Brain microvascular endothelial cell (primary cell): ENCODE measurements around the gene OR7A5.
"Not testable (repeated sequence)": the region's sequence is repeated elsewhere in the genome, so short reads cannot be mapped to it uniquely, and the experiment has no call there.

Source experiments
- DNase-seq: peaks from one replicate; pipeline ENCODE4 v3.0.0-alpha.2; 2020
- H3K27ac ChIP-seq: fragments of 250-450 bp; sonication (Bioruptor Pico); 2 replicates; pipeline ENCODE4 v1.5.1; 2020; ENCODE audit warnings: mild to moderate bottlenecking, moderate library complexity
- H3K27me3 ChIP-seq: fragments of 250-450 bp; sonication (Bioruptor Pico); replicated peaks from 2 replicates; pipeline ENCODE4 v1.5.1; 2020; ENCODE audit warnings: mild to moderate bottlenecking
- H3K36me3 ChIP-seq: fragments of 250-450 bp; sonication (Bioruptor Pico); replicated peaks from 2 replicates; pipeline ENCODE4 v1.5.1; 2020; ENCODE audit warnings: mild to moderate bottlenecking
- H3K4me3 ChIP-seq: 2 replicates; pipeline ENCODE4 v1.5.1; 2011; ENCODE audit warnings: low read depth, mild to moderate bottlenecking, control low read depth, low read length, moderate library complexity
- in situ Hi-C: cut with HindIII; loops from 2 replicates; pipeline ENCODE4 v1.10.0; 2017; ENCODE audit warnings: low sequenced_read_pairs, low pct_ligation_motif_present
- TF ChIP-seq, protein P1 (sequence below): IDR thresholded peaks from 2 replicates; pipeline ENCODE4 v1.5.1; 2011; ENCODE audit warnings: low read depth, mild to moderate bottlenecking, moderate library complexity, low read length, control low read depth, inconsistent platforms; ENCODE audit errors: missing control alignments

The OR7A5 gene

DNA sequence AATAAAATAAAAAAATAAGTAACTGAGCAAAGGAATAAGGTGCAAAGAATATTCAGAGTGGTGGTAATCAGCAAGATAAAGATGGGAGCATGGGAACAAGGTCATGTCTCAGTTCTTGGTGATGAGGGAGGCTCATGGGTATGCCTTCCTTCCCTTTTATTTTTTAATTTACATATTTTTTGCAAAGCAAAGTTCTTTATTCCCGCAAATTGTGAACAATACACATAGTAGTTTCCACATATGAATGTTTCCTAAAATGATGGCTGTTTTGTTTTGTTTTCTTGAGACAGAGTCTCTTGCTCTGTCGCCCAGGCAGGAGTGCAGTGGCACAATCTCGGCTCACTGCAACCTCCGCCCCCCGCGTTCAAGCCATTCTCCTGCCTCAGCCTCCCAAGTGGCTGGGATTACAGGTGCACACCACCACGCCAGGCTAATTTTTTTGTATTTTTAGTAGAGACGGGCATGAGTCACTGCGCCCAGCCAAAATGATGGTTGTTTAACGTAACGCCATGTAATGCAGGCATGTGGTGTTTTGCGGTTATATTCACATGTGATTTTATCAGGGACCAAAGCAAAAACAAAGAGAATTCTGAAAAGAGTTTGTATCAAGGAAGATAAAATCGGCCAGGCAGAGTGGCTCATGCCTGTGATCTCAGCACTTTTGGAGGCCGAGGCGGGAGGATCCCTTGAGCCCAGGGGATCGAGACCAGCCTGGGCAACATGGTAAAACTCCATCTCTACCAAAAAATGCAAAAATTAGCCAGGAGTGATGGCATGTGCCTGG lies 52.2 kb downstream of the OR7A5 start:
- TF ChIP-seq, protein P1, sequence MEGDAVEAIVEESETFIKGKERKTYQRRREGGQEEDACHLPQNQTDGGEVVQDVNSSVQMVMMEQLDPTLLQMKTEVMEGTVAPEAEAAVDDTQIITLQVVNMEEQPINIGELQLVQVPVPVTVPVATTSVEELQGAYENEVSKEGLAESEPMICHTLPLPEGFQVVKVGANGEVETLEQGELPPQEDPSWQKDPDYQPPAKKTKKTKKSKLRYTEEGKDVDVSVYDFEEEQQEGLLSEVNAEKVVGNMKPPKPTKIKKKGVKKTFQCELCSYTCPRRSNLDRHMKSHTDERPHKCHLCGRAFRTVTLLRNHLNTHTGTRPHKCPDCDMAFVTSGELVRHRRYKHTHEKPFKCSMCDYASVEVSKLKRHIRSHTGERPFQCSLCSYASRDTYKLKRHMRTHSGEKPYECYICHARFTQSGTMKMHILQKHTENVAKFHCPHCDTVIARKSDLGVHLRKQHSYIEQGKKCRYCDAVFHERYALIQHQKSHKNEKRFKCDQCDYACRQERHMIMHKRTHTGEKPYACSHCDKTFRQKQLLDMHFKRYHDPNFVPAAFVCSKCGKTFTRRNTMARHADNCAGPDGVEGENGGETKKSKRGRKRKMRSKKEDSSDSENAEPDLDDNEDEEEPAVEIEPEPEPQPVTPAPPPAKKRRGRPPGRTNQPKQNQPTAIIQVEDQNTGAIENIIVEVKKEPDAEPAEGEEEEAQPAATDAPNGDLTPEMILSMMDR = no peak
- Histone ChIP-seq H3K27ac (no peak overlapping the region), H3K27me3 (no peaks in the 10 kb centered on the region), H3K4me3 (no peak overlapping the region), H3K36me3 (no peaks in the 10 kb centered on the region)
- in situ Hi-C loops = no loop called here
- no peak for DNase-seq

DNA sequence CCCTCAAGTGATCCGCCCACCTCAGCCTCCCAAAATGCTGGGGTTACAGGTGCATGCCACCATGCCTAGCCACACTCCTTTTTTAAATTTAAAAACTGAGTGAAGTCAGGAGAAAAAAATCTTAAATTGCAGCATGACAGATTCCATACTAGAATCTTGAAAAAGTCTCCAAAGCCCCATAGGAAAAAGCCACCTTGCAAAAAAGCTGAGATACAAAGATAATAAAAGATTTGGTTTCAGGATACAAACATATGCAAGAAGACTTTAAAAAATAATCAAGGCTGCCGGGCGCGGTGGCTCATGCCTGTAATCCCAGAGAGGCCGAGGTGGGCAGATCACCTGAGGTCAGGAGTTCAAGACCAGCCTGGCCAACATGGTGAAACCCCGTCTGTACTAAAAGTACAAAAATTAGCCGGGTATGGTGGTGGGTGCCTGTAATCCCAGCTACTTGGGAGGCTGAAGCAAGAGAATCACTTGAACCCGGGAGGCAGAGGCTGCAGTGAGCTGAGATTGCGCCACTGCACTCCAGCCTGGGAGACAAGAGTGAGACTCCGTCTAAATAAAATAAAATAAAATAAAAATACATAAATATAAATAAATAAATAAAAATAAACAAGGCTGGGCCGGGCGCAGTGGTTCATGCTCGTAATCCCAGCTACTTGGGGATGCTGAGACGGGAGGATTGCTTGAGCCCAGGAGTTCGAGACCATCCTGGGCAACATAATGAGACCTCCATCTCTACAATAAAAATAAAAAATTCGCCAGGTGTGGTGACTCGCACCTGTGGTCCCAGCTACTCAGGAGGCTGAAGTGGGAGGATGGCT lies 53.1 kb downstream of the OR7A5 start:
- H3K27ac ChIP-seq, H3K36me3 ChIP-seq, H3K27me3 ChIP-seq, H3K4me3 ChIP-seq, DNase-seq, in situ Hi-C loops: not testable (repeated sequence)

DNA sequence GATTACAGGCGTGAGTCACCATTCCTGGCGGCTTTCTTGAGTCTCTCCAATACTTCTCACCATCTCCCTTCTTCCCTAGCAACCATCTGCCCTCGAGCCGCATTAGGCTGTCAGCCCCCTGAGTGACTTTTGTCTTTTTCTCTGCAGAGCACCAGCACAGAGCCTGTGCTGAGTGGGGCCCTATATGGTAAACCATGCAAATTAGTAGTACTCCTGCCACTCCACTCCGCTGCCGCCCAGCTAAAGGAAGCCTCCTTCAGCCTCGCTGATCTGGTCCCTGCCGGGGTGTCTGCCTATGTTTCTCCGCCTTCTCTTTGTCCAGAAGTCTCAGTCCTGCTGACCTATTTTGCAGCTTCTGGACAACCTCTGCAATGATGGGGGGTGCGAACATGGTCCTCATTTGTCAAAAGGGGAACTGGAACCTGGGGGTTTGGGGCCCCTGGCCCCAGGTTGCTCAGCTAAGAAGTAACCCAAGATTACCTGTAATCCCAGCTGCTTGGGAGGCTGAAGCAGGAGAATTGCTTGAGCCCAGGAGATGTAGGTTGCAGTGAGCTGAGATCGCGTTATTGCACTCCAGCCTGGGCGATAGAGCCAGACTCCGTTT lies 54.3 kb downstream of the OR7A5 start:
- DNase-seq, H3K36me3 ChIP-seq, H3K4me3 ChIP-seq, H3K27ac ChIP-seq, H3K27me3 ChIP-seq, in situ Hi-C loops: not testable (repeated sequence)

DNA sequence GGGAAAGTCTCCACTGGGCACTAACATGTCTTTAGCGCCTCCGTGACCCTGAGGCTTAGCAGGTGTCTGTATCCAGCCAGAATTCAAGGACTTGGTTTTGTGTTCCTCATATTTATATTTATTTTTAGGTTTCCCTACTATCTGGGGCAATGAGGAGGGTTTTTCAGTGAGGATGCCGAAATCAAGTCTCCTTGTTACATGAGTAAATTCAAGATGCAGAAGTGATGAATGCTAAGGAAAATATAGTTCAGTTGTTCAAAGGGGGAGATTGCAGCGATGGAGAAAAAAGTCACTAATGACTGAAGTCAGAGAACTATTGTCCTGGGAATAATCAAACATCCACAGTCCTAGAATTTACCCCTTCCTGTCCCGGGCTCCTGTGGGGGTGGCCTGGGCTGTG lies 55.8 kb downstream of the OR7A5 start:
- no peak overlapping the region for H3K4me3 ChIP-seq
- DNase-seq = no peak
- H3K27ac ChIP-seq = no peak overlapping the region
- no peaks in the 10 kb centered on the region for H3K36me3 ChIP-seq
- in situ Hi-C loops = no loop called here
- H3K27me3 ChIP-seq = no peaks in the 10 kb centered on the region
- TF ChIP-seq, protein P1 = no peak

DNA sequence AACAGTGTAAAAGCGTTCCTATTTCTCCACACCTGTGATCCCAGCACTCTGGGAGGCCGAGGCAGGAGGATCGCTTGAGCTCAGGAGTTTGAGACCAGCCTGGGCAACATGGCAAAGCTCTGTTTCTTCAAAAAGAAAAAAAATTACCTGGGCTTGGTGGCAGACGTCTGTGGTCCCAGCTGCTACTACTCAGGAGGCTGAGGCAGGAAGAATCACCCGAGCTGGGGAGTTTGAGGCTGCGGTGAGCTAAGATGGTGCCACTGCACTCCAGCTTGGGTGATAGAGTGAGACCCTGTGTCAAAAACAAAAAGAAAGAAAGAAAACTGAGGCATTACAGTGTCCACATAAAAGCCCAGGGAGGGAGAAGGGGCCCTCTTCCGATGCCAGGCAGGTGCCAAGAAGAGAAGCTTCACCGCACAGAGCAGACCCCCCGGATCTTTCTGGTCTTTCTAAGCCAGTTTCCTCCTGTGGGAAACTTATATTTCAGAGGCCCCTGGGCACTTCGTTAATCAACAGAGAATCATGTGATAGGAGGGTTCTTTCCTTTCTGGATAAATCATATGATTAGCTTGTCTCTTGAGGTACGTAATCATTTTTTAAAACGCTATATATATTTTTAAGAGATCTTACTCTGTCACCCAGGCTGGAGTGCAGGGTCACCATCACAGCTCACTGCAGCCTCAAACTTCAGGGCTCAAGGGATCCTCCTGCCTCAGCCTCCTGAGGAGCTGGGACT lies 56.7 kb downstream of the OR7A5 start, which contains the start of gene ADGRE2:
TSS of gene ADGRE2 (minus strand) at position 451 of the 736 bp plus-strand sequence. CDS start 1,804 bp downstream, outside the sequence.
- H3K4me3 ChIP-seq, H3K27ac ChIP-seq, H3K36me3 ChIP-seq, in situ Hi-C loops, DNase-seq, H3K27me3 ChIP-seq: not testable (repeated sequence)

DNA sequence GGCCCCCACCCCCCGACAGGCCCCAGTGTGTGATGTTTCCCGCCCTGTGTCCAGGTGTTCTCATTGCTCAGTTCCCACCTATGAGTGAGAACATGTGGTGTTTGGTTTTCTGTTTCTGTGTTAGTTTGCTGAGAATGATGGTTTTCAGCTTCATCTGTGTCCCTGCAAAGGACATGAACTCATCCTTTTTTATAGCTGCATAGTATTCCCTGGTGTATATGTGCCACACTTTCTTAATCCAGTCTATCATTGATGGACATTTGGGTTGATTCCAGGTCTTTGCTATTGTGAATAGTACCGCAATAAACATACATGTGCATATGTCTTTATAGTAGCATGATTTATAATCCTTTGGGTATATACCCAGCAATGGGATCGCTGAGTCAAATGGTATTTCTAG lies 57.3 kb downstream of the OR7A5 start:
- H3K27me3 ChIP-seq, H3K36me3 ChIP-seq, H3K4me3 ChIP-seq, DNase-seq, H3K27ac ChIP-seq, in situ Hi-C loops: not testable (repeated sequence)
